ENCODE data around the gene EPS8L2. TPM values are rescaled to one million over a fixed set of nuclear protein-coding genes. Genes with fewer than 3 reads are reported as not detected.

The EPS8L2 gene
- total RNA-seq, 4 donors from 2014 or later = 257 to 1,130 (median 322) TPM

GRCh38 chr11:763549-764321, 57.7 kb downstream of the EPS8L2 start:
- peak overlapping the region in 2 of 4 donors; percentile 11 to 64 for H3K27ac ChIP-seq
- no peak overlapping the region for H3K4me3 ChIP-seq
- DNase-seq = no peak
- peaks cover 0 to 36% (median 22%) of the 10 kb centered on the region in 4 donors for H3K36me3 ChIP-seq
- H3K9me3 ChIP-seq = no peaks in the 10 kb centered on the region
- intact Hi-C loops (cut with DNase I; ENCODE audit: low total_unique reads) = no loop called here
- in situ Hi-C loops (cut with MboI; ENCODE audit: low pct_ligation_motif_present in 1 of 4, low pct_unique_long_range_greater_than_20kb in 1 of 4, low sequenced_read_pairs in 3 of 4) = no loop called here
- no peaks in the 10 kb centered on the region for H3K27me3 ChIP-seq
- 80% methylated on average over 22 of the region's 22 CpGs; no CpG with 5 or more reads in 1 of the 2 donors for WGBS, 2 donors (ENCODE audit: low coverage in 1 of 2)
- TF ChIP-seq CTCF (IDR thresholded peaks at IDR 0.05) (peak in 1 of 5 experiments; percentile 30), EP300 (IDR thresholded peaks at IDR 0.05; ENCODE audit: low read depth) (no peak), POLR2AphosphoS5 (IDR thresholded peaks at IDR 0.05) (no peak), POLR2A (IDR thresholded peaks at IDR 0.05) (peak; percentile 12)
- peaks cover 3 to 13% (median 11%) of the 10 kb centered on the region in 4 donors for H3K4me1 ChIP-seq

- Histone ChIP-seq H3K27me3 (no peaks in the 10 kb centered on the region), H3K9me3 (no peaks in the 10 kb centered on the region), H3K4me1 (peaks cover 3 to 13% (median 11%) of the 10 kb centered on the region in 4 donors), H3K36me3 (peaks cover 0 to 29% (median 18%) of the 10 kb centered on the region in 4 donors), H3K27ac (no peak overlapping the region), H3K4me3 (no peak overlapping the region)
- in situ Hi-C loops (cut with MboI; ENCODE audit: low pct_ligation_motif_present in 1 of 4, low pct_unique_long_range_greater_than_20kb in 1 of 4, low sequenced_read_pairs in 3 of 4) (no loop called here), intact Hi-C loops (cut with DNase I; ENCODE audit: low total_unique reads) (no loop called here)
- TF ChIP-seq CTCF (IDR thresholded peaks at IDR 0.05) = no peak
- no peak for TF ChIP-seq EP300 (IDR thresholded peaks at IDR 0.05; ENCODE audit: low read depth)
- no peak for TF ChIP-seq POLR2AphosphoS5 (IDR thresholded peaks at IDR 0.05)
- TF ChIP-seq POLR2A (IDR thresholded peaks at IDR 0.05) = no peak
- no peak for DNase-seq
- 85% methylated on average over 18 of the region's 18 CpGs; no CpG with 5 or more reads in 1 of the 2 donors for WGBS, 2 donors (ENCODE audit: low coverage in 1 of 2)
Observed at GRCh38 chr11:764322-765024, 58.4 kb downstream of the EPS8L2 start.

GRCh38 chr11:765025-765801, 59.2 kb downstream of the EPS8L2 start:
- Histone ChIP-seq H3K4me3 (no peak overlapping the region), H3K4me1 (peaks cover 3 to 13% (median 11%) of the 10 kb centered on the region in 4 donors), H3K36me3 (peaks cover 0 to 22% (median 15%) of the 10 kb centered on the region in 4 donors), H3K27ac (no peak overlapping the region), H3K27me3 (no peaks in the 10 kb centered on the region), H3K9me3 (no peaks in the 10 kb centered on the region)
- in situ Hi-C loops (cut with MboI; ENCODE audit: low pct_ligation_motif_present in 1 of 4, low pct_unique_long_range_greater_than_20kb in 1 of 4, low sequenced_read_pairs in 3 of 4) (no loop called here), intact Hi-C loops (cut with DNase I; ENCODE audit: low total_unique reads) (no loop called here)
- no peak for TF ChIP-seq POLR2A (IDR thresholded peaks at IDR 0.05)
- no peak for TF ChIP-seq EP300 (IDR thresholded peaks at IDR 0.05; ENCODE audit: low read depth)
- TF ChIP-seq POLR2AphosphoS5 (IDR thresholded peaks at IDR 0.05) = no peak
- peak; percentile 51 to 70 (median 59) for TF ChIP-seq CTCF (IDR thresholded peaks at IDR 0.05)
- peak; percentile 56 for DNase-seq
- 61 to 75% methylated on average over 8 to 19 of the region's 19 CpGs for WGBS, 2 donors (ENCODE audit: low coverage in 1 of 2)

GRCh38 chr11:765802-766091, 59.7 kb downstream of the EPS8L2 start:
- in situ Hi-C loops (cut with MboI; ENCODE audit: low pct_ligation_motif_present in 1 of 4, low pct_unique_long_range_greater_than_20kb in 1 of 4, low sequenced_read_pairs in 3 of 4) = no loop called here
- no peak overlapping the region for H3K27ac ChIP-seq

More at GRCh38 chr11:765802-766091, 59.7 kb downstream of the EPS8L2 start:
- H3K9me3 ChIP-seq = no peaks in the 10 kb centered on the region
- H3K36me3 ChIP-seq = peaks cover 0 to 22% (median 12%) of the 10 kb centered on the region in 4 donors
- intact Hi-C loops (cut with DNase I; ENCODE audit: low total_unique reads) = no loop called here
- DNase-seq = no peak
- no peaks in the 10 kb centered on the region for H3K27me3 ChIP-seq
- H3K4me3 ChIP-seq = no peak overlapping the region
- peaks cover 3 to 13% (median 11%) of the 10 kb centered on the region in 4 donors for H3K4me1 ChIP-seq
- 97% methylated on average over 8 of the region's 8 CpGs; no CpG with 5 or more reads in 1 of the 2 donors for WGBS, 2 donors (ENCODE audit: low coverage in 1 of 2)
- TF ChIP-seq POLR2A (IDR thresholded peaks at IDR 0.05) (no peak), CTCF (IDR thresholded peaks at IDR 0.05) (no peak), POLR2AphosphoS5 (IDR thresholded peaks at IDR 0.05) (no peak), EP300 (IDR thresholded peaks at IDR 0.05; ENCODE audit: low read depth) (no peak)
